Measurements from ENCODE around the gene TJP3. TPM values are rescaled to one million over a fixed set of nuclear protein-coding genes. Genes with fewer than 3 reads are reported as not detected.

TJP3 gene
- total and polyA plus RNA-seq, 10 of the 15 experiments (the other 5 are each of a cell fraction or from before 2014, with no cell fraction given): 0.04 to 1.2 (median 0.29) TPM; not detected in 6

GRCh38 chr19:3748965-3749364 lies 40.8 kb downstream of the TJP3 start:
- WGBS (ENCODE audit: insufficient coverage, insufficient replicate concordance, low lambda C conversion rate, missing lambda C conversion rate): over 99% methylated on average over 8 of the region's 8 CpGs
- Histone ChIP-seq H3K4me1 (ENCODE audit: control insufficient read depth, insufficient read depth, low read length) (no peaks in the 10 kb centered on the region), H3K9me3 (replicated peaks; ENCODE audit: control insufficient read depth, insufficient read depth, low read length) (no peaks in the 10 kb centered on the region), H3K4me2 (ENCODE audit: control insufficient read depth, insufficient read depth) (no peak overlapping the region), H3K9ac (ENCODE audit: control insufficient read depth, insufficient read depth, low read length) (no peak overlapping the region), H2AFZ (ENCODE audit: control insufficient read depth, low read depth, low read length) (no peak overlapping the region), H3K27me3 (replicated peaks in 1 of 2; ENCODE audit: control insufficient read depth in 2 of 2, insufficient read depth in 2 of 2, low read length in 1 of 2) (no peaks in the 10 kb centered on the region), H3K79me2 (ENCODE audit: control insufficient read depth, insufficient read depth, low read length) (no peaks in the 10 kb centered on the region), H3K4me3 (no peak overlapping the region), H3K27ac (ENCODE audit: control insufficient read depth, insufficient read depth) (no peak overlapping the region), H3K36me3 (ENCODE audit: control insufficient read depth in 2 of 2, insufficient read depth in 2 of 2, low read length in 1 of 2) (peaks cover 0 to 5% of the 10 kb centered on the region in 2 experiments; a peak in 1 of 4 replicates), H4K20me1 (ENCODE audit: control insufficient read depth, insufficient read depth) (no peaks in the 10 kb centered on the region)
- ATAC-seq (no peak), FAIRE-seq (no peak), DNase-seq (ENCODE audit: low read depth, low spot score) (no peak)
- in situ Hi-C loops (cut with MboI) (no loop called here), intact Hi-C loops (cut with micrococcal nuclease; ENCODE audit: unreplicated experiment) (no loop called here)
- CTCF ChIA-PET: interaction anchor here (0.5 kb wide), 1 partner anchor 525 kb away, joined by 3 read pairs; no protein-coding TSS in a partner anchor
- SMC1A ChIA-PET (ENCODE audit: uncharacterized antibody, unreplicated experiment): no interaction called here
- POLR2A ChIA-PET: interaction anchor here (1.0 kb wide), 1 partner anchor 12 kb away, joined by 3 read pairs; no protein-coding TSS in a partner anchor
- no TSS peak for BruUV-seq (replicated peaks)
- TF ChIP-seq, protein P1, sequence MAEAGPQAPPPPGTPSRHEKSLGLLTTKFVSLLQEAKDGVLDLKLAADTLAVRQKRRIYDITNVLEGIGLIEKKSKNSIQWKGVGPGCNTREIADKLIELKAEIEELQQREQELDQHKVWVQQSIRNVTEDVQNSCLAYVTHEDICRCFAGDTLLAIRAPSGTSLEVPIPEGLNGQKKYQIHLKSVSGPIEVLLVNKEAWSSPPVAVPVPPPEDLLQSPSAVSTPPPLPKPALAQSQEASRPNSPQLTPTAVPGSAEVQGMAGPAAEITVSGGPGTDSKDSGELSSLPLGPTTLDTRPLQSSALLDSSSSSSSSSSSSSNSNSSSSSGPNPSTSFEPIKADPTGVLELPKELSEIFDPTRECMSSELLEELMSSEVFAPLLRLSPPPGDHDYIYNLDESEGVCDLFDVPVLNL (IDR thresholded peaks at IDR 0.05; ENCODE audit: low read depth, low read length): no peak
- TF ChIP-seq ZSCAN29 (IDR thresholded peaks at IDR 0.05): no peak
- TF ChIP-seq E4F1 (IDR thresholded peaks at IDR 0.05; ENCODE audit: borderline replicate concordance, partially characterized antibody): no peak
- TF ChIP-seq SIX5 (IDR thresholded peaks at IDR 0.05; ENCODE audit: low read depth, low read length, severe bottlenecking): no peak
- no peak for TF ChIP-seq ZNF274 (IDR thresholded peaks at IDR 0.05; ENCODE audit: insufficient read depth, insufficient read length)
- TF ChIP-seq CREB1 (IDR thresholded peaks at IDR 0.05; ENCODE audit: low read depth): no peak
- TF ChIP-seq PRDM15 (CRISPR knock-in tag; IDR thresholded peaks at IDR 0.05): no peak
- no peak for TF ChIP-seq STAT3 (IDR thresholded peaks at IDR 0.05; ENCODE audit: low read depth, low read length)
- no peak for TF ChIP-seq SRF (IDR thresholded peaks at IDR 0.05; ENCODE audit: low read depth in 2 of 2, low read length in 2 of 2)
- no peak for TF ChIP-seq NFYA (IDR thresholded peaks at IDR 0.05; ENCODE audit: borderline replicate concordance, low read depth, low read length)
- TF ChIP-seq JUNB (IDR thresholded peaks at IDR 0.05): no peak
- TF ChIP-seq, protein P2, sequence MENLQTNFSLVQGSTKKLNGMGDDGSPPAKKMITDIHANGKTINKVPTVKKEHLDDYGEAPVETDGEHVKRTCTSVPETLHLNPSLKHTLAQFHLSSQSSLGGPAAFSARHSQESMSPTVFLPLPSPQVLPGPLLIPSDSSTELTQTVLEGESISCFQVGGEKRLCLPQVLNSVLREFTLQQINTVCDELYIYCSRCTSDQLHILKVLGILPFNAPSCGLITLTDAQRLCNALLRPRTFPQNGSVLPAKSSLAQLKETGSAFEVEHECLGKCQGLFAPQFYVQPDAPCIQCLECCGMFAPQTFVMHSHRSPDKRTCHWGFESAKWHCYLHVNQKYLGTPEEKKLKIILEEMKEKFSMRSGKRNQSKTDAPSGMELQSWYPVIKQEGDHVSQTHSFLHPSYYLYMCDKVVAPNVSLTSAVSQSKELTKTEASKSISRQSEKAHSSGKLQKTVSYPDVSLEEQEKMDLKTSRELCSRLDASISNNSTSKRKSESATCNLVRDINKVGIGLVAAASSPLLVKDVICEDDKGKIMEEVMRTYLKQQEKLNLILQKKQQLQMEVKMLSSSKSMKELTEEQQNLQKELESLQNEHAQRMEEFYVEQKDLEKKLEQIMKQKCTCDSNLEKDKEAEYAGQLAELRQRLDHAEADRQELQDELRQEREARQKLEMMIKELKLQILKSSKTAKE (IDR thresholded peaks at IDR 0.05; ENCODE audit: low read depth, poor library complexity, severe bottlenecking): no peak
- no peak for TF ChIP-seq RELA (IDR thresholded peaks at IDR 0.05; ENCODE audit: borderline replicate concordance, partially characterized antibody)
- no peak for TF ChIP-seq EED (IDR thresholded peaks at IDR 0.05; ENCODE audit: low read depth)
- RAD21 ChIA-PET (ENCODE audit: unreplicated experiment): no interaction called here

All from GM12878 (cell line).